GM23338 (cell line): ENCODE data around the gene SMTNL2. TPM values are rescaled to one million over a fixed set of nuclear protein-coding genes. Genes with fewer than 3 reads are reported as not detected.
A peak's percentile ranks its signal among the peaks of the same experiment; 100 is the strongest.

Experiments
- ATAC-seq: fragments of 200-7000 bp; cut with Tn5 transposase; 3 replicates; pipeline ENCODE4 v1.9.1; 2020
- DNase-seq: peaks from one replicate; pipeline ENCODE4 v3.0.0-alpha.2; 2015; ENCODE audit warnings: low spot score
- H2AFZ ChIP-seq: fragments of 200-600 bp; sonication (generic); 2 replicates; pipeline ENCODE4 v1.8.0; 2016; ENCODE audit warnings: antibody characterized with exemption, mild to moderate bottlenecking, moderate library complexity
- H3F3A ChIP-seq: fragments of 200-600 bp; sonication (generic); replicated peaks from 2 replicates; pipeline ENCODE4 v1.8.0; 2017; ENCODE audit warnings: antibody characterized with exemption, mixed run types, low read depth
- H3K27ac ChIP-seq: fragments of 200-600 bp; sonication (generic); 2 replicates; pipeline ENCODE4 v1.6.1; 2016; ENCODE audit warnings: low read depth
- H3K27me3 ChIP-seq: fragments of 200-600 bp; sonication (generic); 2 replicates; pipeline ENCODE4 v1.8.0; 2016; ENCODE audit warnings: mild to moderate bottlenecking, mixed run types, moderate library complexity; ENCODE audit not compliant: insufficient read depth
- H3K36me3 ChIP-seq: fragments of 200-600 bp; sonication (generic); 2 replicates; pipeline ENCODE4 v1.8.0; 2016; ENCODE audit warnings: mild to moderate bottlenecking; ENCODE audit not compliant: insufficient read depth
- H3K4me1 ChIP-seq: fragments of 200-600 bp; sonication (generic); 2 replicates; pipeline ENCODE4 v1.8.0; 2016; ENCODE audit warnings: mild to moderate bottlenecking, moderate library complexity; ENCODE audit not compliant: insufficient read depth
- H3K4me2 ChIP-seq: fragments of 200-600 bp; sonication (generic); 2 replicates; pipeline ENCODE4 v1.7.1; 2017; ENCODE audit warnings: mixed run types
- H3K4me3 ChIP-seq: fragments of 200-600 bp; sonication (generic); 2 replicates; pipeline ENCODE4 v1.6.1; 2016; ENCODE audit warnings: mixed run types
- H3K79me2 ChIP-seq: fragments of 200-600 bp; sonication (generic); replicated peaks from 2 replicates; pipeline ENCODE4 v1.8.0; 2017; ENCODE audit warnings: mild to moderate bottlenecking; ENCODE audit not compliant: insufficient read depth
- H3K9me2 ChIP-seq: fragments of 200-600 bp; sonication (generic); 2 replicates; pipeline ENCODE4 v1.8.0; 2017; ENCODE audit not compliant: insufficient read depth
- H4K20me1 ChIP-seq: fragments of 200-600 bp; sonication (generic); replicated peaks from 2 replicates; pipeline ENCODE4 v1.8.0; 2017; ENCODE audit warnings: mild to moderate bottlenecking; ENCODE audit not compliant: insufficient read depth
- H3K27ac Mint-ChIP-seq: 2 replicates; pipeline ENCODE4 v1.8.0; 2020; ENCODE audit warnings: inconsistent platforms, mild to moderate bottlenecking, moderate library complexity, mixed read lengths
- H3K27me3 Mint-ChIP-seq: 3 replicates; pipeline ENCODE4 v1.8.0; 2022; ENCODE audit warnings: low read depth, mild to moderate bottlenecking, moderate library complexity, mixed read lengths, inconsistent platforms; ENCODE audit not compliant: insufficient read depth, poor library complexity
- H3K36me3 Mint-ChIP-seq: 3 replicates; pipeline ENCODE4 v1.8.0; 2021; ENCODE audit warnings: low read depth, mild to moderate bottlenecking, inconsistent platforms, moderate library complexity, mixed read lengths
- H3K4me1 Mint-ChIP-seq: 3 replicates; pipeline ENCODE4 v1.8.0; 2020; ENCODE audit warnings: mild to moderate bottlenecking, inconsistent platforms, mixed read lengths
- H3K4me3 Mint-ChIP-seq: 3 replicates; pipeline ENCODE4 v1.8.0; 2021; ENCODE audit warnings: moderate library complexity, mild to moderate bottlenecking, inconsistent platforms, mixed read lengths
- H3K9me3 Mint-ChIP-seq: 3 replicates; pipeline ENCODE4 v1.8.0; 2020; ENCODE audit warnings: moderate library complexity, mild to moderate bottlenecking, inconsistent platforms, mixed read lengths
- CREB1 ChIP-seq: fragments of 250-450 bp; sonication (Bioruptor Pico); IDR thresholded peaks from 2 replicates; pipeline ENCODE4 v1.5.0; 2020; ENCODE audit warnings: low read depth, mild to moderate bottlenecking, moderate library complexity
- CTCF ChIP-seq, 2 experiments: fragments of 200-600 bp in 1 of 2; sonication (generic) in 1 of 2; conservative IDR thresholded peaks; 2 replicates each; pipeline versions ENCODE4 v1.5.1 to v1.6.1; 2016 to 2017; ENCODE audit warnings: antibody characterized with exemption in 2 of 2, low read depth in 2 of 2, mild to moderate bottlenecking in 2 of 2, moderate library complexity in 1 of 2
- EZH2phosphoT487 ChIP-seq: fragments of 200-600 bp; sonication (generic); IDR thresholded peaks from one replicate; pipeline ENCODE4 v1.8.1; 2018; ENCODE audit warnings: antibody characterized with exemption; ENCODE audit not compliant: unreplicated experiment
- JUNB ChIP-seq: IDR thresholded peaks from one replicate; pipeline ENCODE4 v1.6.1; 2016; ENCODE audit warnings: antibody characterized with exemption; ENCODE audit not compliant: unreplicated experiment
- ZNF462 ChIP-seq: fragments of 250-450 bp; sonication (Bioruptor Pico); IDR thresholded peaks from 2 replicates; pipeline ENCODE4 v1.5.0; 2020; ENCODE audit warnings: mild to moderate bottlenecking, moderate library complexity
- polyA plus RNA-seq: library from polyadenylated mRNA; unstranded; fragments of >200 nt; fragmentation: Nextera tagmentation; extraction: Ambion mirVana; gene quantifications from 2 replicates; pipeline ENCODE4 v1.2.1, GENCODE V29; 2016
- total RNA-seq: library from RNA; depleted of rRNA; stranded (reverse); fragments of >200 nt; shearing (Covaris generic); gene quantifications from 2 replicates; pipeline ENCODE4 v1.2.3, GENCODE V29; 2014

SMTNL2 gene
- total and polyA plus RNA-seq, 2 experiments from 2014 or later = 1.3 to 4.3 TPM

- TF ChIP-seq ZNF462 (CRISPR knock-in tag) (no peak), CTCF (conservative IDR thresholded peaks at IDR 0.05; ENCODE audit: low read depth in 2 of 2) (peak; percentile 84 to 88), EZH2phosphoT487 (no peak), JUNB (no peak)
Measured at GRCh38 chr17:4565209-4566141, 18.9 kb upstream of the SMTNL2 start (continued).

GRCh38 chr17:4566785-4567184, 17.5 kb upstream of the SMTNL2 start:
- Histone ChIP-seq H3K9me2 (no peaks in the 10 kb centered on the region), H2AFZ (no peak overlapping the region)
- H3K27ac Mint-ChIP-seq = no peak overlapping the region

More at GRCh38 chr17:4566785-4567184, 17.5 kb upstream of the SMTNL2 start:
- H4K20me1 ChIP-seq = no peaks in the 10 kb centered on the region
- no peaks in the 10 kb centered on the region for H3K27me3 ChIP-seq
- H3K4me1 Mint-ChIP-seq = peaks cover 24% of the 10 kb centered on the region
- H3K79me2 ChIP-seq = no peaks in the 10 kb centered on the region
- peak; percentile 93 for ATAC-seq
- no peaks in the 10 kb centered on the region for H3K36me3 ChIP-seq
- no peak overlapping the region for H3K4me3 ChIP-seq
- H3K4me1 ChIP-seq = peaks cover 4% of the 10 kb centered on the region; the same call in 1 of the 2 replicates
- TF ChIP-seq CTCF (conservative IDR thresholded peaks at IDR 0.05; ENCODE audit: low read depth in 2 of 2) (peak; percentile 89 to 95), CREB1 (no peak)
- no peak overlapping the region for H3K27ac ChIP-seq
- H3K9me3 Mint-ChIP-seq = no peaks in the 10 kb centered on the region
- H3K4me3 Mint-ChIP-seq = no peak overlapping the region
- no peaks in the 10 kb centered on the region for H3K36me3 Mint-ChIP-seq
- H3F3A ChIP-seq = no peaks in the 10 kb centered on the region
- peak; percentile 94 for DNase-seq
- H3K4me2 ChIP-seq = no peak overlapping the region
- peaks cover 10% of the 10 kb centered on the region for H3K27me3 Mint-ChIP-seq
